Measurements from ENCODE around the gene ZMYND8.

- TF ChIP-seq EP300 (IDR thresholded peaks at IDR 0.05) = no peak
- TF ChIP-seq CTCF (IDR thresholded peaks at IDR 0.05) = no peak
Measured at GRCh38 chr20:47379433-47380150, 23.1 kb upstream of the ZMYND8 start.
